Hematopoietic multipotent progenitor cell treated with erythropoietin and hydrocortisone succinate and interleukin-3 and kit ligand, for 17 days (in vitro differentiated cells): ENCODE results near the gene HSD17B11.
A peak's percentile ranks its signal among the peaks of the same experiment; 100 is the strongest.
"Not testable (repeated sequence)": the region's sequence is repeated elsewhere in the genome, so short reads cannot be mapped to it uniquely, and the experiment has no call there.

ENCODE experiments used
- DNase-seq: peaks from one replicate; pipeline ENCODE4 v3.0.0-alpha.2; 2015; ENCODE audit warnings: low spot score

The HSD17B11 gene, protein sequence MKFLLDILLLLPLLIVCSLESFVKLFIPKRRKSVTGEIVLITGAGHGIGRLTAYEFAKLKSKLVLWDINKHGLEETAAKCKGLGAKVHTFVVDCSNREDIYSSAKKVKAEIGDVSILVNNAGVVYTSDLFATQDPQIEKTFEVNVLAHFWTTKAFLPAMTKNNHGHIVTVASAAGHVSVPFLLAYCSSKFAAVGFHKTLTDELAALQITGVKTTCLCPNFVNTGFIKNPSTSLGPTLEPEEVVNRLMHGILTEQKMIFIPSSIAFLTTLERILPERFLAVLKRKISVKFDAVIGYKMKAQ

DNA sequence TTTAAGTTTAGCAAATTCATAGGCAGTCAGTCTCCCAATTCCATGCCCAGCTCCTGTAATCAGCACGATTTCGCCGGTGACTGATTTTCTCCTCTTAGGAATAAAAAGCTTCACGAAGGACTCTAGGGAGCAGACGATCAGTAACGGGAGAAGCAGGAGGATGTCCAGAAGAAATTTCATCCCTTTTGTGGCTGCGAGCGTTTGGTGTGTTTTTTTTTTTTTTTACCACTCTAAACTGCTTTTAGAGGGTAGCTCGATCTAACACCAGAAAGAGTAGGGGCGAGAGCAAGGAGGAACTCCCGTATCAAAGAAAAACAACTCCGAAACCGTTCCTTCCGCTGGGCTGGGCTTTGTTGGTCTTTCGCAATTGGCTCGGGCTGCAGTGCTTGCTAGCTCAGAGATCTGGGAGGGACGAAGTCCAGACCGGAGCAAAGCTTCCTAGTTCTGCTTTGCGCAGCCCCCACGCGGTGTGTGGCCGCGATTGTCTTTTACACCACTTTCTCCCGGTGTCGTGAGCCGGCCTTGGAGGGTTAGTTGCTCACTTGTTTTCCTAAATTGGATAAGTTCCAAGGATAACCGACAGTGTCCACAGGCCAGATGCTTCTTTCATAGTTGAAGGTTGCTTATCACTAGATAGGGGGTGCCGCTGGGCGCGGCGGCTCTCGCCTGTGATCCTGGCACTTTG, at the start of gene HSD17B11:
TSS of gene HSD17B11 (minus strand) at position 298 of the 685 bp plus-strand sequence. CDS start at position 180, 118 bp downstream.
- DNase-seq: peak; percentile 87

DNA sequence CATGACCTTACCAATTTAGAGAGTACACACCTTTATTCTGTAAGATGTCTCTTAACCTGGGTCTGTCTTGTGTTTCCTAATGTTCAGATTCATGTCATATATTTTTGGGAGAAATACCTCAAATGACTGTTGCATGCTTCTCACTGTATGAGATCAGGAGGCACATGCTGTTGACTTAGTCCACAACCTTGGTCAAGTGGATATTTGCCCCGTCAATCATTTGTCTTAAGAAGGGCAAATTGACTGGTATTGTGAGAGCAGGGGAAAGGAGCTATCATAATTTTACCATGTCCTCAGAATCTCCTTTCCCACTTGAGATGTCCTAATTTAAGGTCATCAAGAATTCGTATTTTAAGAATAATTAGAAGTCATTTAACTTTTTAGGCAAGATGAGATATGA, 42.4 kb upstream of the HSD17B11 start:
- no peak for DNase-seq

DNA sequence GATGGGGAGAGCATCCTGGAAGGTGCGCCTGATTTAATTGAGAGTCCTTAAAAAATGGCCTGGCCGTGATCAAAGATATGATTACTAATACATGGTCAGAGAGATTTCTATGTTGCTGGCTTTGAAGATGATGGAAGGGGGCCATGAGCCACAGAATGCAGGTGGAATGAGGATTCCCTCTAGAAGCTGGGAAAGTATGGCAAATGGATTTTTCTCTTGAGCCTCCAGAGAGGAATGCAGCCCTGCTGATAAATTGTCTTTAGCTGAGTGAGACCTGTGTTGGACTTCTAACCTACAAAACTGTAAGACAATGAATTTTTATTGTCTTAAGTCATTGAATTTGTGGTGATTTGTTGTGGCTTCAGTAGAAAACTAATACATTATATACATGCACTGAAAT, 39.0 kb upstream of the HSD17B11 start:
- DNase-seq: no peak

DNA sequence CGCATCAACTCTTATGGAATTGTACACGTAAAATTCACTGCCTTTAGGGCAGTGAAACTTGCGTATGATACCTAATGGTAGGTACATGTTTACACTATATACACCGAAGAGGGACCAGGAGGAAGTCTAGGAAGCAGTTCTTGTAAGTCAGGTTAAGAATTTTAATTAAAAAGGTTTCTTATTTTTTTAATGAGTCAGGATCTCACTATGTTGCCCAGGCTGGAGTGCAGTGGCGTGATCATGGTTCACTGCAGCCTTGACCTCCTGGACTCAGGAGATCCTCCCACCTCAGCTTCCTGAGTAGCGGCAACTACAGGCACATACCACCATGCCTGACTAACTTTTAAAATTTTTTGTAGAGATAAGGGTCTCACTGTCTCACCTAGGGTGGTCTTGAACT, 38.0 kb upstream of the HSD17B11 start:
- DNase-seq: no peak

DNA sequence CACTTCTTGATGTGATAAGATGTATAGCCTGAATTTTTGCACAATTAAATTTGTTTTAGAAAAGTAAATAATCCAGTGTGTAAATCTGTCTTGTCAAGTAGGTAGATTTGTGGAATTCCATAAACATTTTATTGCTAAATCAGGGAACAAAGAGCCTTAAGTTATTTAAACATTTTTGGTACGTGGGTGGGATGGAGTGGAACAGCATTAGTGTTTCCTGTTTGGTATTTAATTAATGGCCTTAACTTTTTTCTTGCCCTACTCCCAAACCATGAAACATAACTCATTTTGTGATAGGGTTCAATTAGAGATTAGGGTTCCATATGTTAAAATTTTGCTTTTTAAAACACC, 36.5 kb upstream of the HSD17B11 start:
- DNase-seq: no peak

DNA sequence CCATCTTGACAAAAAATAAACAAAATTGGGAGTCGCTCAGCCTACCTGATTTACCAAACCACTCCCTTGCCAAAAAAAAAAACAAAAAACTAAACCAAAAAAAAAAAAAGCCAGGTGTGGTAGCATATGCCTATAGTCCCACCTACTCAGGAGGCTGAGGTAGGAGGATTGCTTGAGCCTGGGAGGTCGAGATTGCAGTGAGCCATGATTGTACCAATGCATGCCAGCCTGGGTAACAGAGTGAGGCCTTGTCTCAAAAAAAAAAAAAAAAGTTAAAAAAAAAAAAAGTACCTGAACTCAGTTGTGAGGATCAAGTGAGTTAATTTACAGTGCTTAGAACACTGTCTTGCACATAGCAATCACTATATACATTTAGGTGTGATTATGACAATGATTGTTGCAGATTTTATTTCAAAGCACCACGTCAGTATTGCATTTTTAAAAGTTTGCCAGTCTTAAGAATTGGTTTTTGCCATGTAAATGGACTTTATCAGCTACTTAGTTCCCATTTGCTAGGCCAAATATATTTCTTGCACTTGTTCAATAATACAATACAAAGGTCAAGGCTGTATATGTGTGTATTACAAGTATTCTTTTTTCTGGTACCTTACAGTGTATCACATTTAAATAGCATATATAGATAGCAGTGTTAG, 36.0 kb upstream of the HSD17B11 start:
- DNase-seq: no peak

DNA sequence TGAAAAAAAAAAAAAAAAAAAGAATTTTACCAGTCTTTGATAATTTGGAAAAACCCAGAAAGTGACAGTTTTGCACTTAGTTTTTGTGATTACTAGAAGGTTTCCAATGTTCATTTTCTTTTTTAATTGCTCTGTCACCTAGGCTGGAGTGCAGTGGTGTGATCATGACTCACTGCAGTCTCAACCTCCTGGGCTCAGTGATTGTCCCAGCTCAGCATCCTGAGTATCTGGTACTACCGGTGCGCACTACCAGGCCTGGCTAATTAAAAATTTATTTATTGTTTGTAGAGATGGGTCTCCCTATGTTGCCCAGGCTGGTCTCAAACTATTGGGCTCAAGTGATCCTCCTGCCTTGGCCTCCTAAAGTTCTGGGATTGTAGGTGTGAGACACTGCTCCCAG, 34.7 kb upstream of the HSD17B11 start:
- DNase-seq: no peak

DNA sequence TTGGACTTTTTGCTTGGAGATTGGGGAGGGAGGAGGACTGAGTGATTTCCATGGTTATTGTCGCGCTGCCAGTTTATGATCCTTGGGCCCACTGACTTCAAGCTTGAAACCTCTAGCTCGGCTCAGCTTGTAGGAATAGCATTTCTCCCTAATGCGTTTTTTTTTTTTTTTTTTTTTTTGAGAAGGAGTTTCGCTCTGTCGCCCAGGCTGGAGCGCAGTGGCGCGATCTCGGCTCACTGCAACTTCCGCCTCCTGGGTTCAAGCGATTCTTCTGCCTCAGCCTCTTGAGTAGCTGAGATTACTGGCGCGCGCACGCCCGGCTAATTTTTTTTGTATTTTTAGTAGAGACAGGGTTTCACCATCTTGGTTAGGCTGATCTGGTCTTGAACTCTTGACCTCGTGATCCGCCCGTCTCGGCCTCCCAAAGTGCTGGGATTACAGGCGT, 33.1 kb upstream of the HSD17B11 start:
- not testable (repeated sequence) for DNase-seq

DNA sequence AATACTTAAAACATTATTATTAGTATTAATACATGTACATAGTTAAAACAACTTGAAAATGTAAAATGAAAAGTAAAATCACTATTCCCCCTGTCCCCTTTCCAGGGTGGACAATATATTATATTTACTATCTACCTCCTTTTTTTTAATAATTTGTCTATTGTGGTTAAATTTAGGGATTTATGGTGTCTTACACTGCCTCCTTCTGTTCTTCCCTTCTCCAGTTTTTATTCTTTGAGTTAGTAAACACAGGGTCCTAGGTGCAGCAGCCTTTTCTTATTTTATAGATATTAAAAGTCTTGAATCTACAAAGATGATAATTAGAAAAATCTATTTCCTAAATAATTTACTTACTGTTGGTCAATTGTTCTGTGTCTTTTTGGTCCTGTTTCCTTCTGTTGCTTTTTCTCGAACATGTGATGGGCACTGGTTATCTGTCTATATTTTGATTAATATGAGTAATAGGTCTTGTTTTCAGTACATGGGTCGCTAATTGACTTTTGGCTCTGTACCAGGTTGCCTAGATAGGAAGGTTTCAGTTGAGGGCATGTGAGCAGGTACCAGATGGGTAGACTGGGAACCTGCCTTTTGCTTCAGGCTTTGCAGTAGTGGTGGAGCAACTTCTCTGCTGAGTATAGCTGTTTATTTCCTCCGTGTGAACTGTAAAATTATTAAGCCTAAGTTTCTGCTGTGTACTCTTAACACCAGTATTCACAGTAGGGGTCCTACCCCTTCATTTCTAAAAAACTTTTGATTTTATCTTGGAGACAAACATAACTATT, 32.5 kb upstream of the HSD17B11 start:
- DNase-seq: peak; percentile 68

DNA sequence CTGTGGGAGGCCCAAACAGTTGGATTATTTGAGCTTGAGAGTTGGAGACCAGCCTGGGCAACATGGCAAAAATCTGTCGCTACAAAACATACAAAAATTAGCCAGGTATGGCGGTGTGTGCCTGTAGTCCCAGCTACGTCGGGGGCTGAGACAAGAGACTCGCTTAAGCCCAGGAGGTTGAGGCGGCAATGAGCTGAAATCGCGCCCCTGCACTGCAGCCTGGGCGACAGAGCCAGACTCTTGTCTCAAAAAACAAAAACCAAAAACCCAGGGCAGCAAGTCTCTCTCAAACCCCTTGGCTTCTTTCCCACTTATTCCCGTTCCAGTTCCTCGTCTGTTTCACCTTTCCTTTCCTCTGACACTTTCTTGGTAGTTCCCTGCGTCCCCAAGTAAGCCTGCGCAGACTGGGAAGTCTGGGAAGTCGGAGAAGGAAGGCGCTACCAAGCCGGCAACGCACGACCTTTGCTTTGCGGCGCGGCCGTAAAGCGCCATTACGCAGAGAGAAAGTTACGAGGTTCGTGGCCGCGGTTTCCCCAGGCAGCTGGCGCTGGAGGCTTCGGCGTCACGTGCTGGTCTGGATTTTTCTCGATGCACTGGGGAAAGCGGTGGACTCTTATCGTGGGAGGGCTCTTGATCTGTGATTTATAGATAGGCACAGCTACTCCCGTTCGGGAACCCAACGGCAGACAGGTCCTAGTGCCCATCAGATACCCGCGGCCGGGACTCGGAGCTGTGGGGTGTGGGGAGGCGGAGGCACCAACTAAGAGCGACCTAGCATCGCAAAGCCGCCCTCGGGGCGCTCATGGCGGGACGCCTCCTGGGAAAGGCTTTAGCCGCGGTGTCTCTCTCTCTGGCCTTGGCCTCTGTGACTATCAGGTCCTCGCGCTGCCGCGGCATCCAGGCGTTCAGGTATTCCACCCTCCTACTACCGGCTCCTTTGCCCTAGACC, 31.4 kb upstream of the HSD17B11 start, which contains the start of gene NUDT9:
TSS of gene NUDT9 (plus strand) at position 470 of the 949 bp plus-strand sequence. CDS start at position 803, 333 bp downstream.
- peak; percentile 87 for DNase-seq

DNA sequence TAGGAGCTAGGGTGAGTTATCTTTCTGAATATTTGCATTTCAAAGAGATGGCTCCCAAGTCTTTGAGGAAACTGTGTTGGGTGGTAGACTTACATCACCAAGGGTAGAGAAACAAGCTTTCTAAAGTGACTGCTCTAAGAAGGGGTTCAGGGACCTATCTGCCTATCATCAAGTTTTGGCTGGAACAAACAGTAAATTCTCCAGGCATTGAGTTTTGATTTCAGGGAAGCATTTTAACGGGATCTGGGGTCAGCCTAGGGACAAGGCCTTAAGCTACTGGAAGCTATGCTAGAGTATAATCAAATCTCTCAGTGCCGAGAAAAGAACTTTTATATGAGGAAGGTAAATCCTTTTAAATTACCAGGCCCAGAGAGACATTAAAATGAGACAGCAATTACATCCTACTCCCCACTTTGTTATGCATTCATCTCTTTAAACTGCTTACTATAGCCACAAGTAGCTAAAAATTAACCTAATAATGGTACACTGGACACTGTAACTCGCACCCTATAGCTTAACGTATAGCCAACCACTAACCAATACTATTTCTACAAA, 29.4 kb upstream of the HSD17B11 start:
- no peak for DNase-seq

DNA sequence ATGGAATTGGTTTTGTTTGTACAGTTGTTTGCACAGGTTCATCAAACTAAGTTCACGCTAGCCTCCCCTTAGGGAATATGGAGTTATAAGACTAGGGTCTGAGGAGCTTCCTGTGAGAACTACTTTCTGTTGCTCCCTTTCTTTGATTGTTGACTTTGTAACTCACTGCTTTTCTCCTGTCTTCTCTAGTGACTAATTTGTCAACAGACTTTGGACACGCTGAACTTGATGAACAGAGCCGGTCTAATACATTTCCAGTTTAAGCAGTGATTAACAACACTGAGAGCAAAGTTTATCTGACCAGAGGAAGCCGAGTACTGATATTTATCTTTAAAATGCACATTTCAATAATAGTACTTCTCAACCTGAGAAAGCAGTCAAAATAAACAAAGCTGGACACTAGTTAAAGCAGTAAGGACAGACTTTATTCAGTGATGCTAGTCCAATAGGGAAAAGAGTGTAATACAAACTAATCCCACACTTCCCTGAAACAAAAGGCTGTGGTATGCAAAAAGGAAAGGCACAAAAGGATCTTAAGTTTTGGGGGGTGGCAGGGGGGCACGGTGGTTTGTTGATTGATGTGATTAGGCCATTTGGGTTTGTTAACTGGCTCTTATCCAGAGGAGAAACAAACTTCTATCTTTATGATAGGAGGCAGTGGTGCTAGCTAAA, 28.7 kb upstream of the HSD17B11 start:
- DNase-seq: no peak

DNA sequence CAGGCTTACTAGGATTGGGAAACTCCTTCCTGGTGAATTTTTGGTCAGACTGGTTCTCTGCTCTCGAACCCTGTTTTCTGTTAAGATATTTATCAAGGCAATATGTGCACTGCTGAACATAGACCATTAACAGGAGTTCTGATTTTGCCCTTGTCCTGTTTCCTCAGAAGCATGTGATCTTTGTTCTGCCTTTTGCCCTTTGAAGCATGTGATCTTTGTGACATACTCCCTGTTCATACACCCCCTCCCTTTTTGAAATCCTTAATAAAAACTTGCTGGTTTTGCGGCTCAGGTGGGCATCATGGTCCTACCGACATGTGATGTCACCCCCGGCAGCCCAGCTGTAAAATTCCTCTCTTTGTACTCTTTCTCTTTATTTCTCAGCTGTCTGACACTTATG, 27.4 kb upstream of the HSD17B11 start:
- not testable (repeated sequence) for DNase-seq

DNA sequence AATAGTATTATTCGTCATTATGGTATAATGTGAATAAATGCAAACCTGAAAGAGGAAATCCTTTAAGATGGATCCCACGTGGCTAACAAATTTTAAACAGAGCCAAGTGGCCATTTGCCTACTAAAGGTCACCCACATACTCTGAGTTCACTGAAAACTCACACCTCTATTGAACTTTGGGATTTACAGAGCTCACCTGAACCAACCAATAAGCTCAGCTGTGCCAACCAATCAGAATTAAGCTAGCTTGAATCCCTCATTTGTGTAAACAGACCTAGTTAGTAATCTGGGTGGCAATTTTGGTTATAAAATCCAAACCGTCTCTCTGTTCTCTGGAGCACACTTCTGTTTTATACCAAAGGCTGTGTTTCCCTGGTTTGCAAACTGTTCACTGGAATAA, 26.0 kb upstream of the HSD17B11 start:
- DNase-seq: no peak

DNA sequence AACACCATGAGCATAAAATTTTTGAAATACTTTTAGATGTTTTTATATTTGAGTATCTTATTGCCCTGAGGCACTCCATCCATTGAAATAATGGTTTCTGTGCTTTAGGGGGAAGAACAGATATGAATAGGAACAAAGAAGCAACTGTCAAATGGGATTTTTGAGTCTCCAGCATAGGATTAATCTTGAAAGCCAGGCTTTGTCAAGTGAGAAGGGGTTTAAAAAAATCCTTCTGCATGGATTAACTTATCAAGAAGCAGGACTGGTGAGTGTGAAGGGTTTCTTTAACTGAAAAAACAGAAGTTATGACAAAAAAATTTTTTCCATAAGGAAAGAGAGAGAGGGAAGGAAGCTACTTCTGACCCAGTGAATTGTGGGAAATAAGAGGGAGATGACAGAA, 23.8 kb upstream of the HSD17B11 start:
- DNase-seq: no peak

DNA sequence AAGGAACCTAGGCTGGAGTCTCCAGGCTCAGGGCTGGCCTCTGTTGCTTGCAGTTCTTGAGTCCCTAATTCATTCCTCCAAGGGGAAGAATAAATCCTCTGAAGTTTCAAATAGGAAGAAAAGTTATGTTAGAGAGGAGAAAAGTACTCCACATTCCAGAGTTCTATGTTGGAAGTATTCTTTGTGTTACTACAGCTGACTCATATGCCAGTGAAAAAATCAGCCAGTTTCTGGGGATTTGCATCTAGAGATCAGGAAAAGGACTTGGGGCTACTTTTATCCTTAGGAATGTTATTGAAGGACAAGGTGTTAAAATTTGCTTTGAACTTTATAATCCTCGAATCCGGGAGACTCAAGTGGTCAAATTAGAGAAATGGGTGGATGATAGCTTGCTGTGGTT, 19.7 kb upstream of the HSD17B11 start:
- no peak for DNase-seq

DNA sequence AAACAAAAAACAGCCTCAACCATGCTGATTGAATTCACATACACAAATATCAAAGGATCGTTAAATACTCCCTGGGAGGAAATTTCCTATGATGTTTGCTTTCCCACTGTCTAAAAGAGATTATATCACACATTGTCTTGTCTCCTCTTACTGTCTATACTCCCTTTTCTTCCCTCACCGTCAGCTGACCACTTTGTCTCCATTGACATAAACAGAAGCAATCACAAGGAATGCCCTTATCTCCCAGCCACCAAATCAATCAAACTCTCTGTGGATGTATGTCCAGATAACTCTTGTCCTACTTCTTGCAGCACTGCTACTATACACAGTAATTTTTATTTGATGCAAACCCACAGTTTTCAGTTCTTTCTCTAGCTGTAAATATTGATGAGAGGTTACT, 19.2 kb upstream of the HSD17B11 start:
- no peak for DNase-seq

DNA sequence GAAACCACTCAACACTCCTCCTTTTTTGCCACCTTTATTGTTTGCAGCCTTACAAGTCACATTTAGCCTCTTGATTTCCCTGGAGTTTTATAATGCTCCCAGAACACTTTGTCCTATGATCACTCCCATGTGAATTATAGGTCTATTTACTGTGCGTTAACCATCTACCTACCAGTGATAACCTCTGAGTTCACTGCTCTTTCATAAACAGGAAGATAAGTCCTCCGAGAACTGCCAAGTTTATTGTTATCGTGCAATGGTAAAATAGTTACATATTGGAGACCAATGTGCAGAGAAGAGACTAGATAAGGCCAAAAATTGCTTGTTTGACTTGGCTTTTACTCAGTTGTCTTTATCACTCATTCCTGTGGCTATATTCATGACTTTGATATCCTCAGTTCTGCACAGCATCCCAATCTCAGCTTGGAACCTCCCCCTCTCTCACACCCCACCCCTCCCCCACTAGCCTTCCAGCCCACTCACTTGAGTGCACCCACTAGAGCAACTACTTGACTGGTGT, 18.5 kb upstream of the HSD17B11 start:
- DNase-seq: no peak

DNA sequence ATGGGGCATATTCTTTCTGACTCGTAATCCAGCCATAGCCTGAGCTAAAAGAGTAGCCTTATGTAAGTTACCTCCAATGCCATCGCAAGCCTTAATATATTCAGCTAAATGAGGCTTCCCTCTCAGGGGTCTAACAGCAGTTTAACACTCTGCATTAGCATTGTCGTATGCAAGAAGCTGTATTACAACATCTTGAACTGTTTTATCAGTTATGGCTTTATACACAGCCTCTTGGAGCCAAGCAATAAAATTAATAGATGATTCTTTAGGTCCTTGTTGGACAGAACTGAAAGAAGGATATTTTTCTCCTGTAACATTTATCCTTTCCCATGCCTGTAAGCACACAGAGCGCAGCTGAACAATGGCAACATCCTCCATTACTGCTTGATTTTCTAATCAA, 15.9 kb upstream of the HSD17B11 start:
- DNase-seq: not testable (repeated sequence)

DNA sequence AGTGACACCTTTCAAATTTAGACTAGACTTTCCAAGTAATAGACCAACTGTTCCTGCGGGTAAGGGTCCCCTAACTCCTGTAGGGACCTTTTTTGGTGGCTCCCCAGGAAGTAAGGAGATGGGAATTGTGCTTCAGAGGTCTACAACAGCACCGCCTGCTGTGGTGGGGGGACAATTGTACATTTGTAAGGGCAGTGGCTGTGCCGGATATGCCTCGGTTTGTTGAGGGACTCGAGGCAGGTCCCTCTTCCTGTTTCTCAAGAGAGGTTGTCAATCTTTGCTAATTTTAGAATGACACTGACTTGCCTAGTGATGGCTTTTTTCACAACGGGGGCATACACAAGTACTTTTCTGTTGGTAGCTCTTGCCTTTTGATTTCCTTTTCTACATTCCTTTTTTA, 15.5 kb upstream of the HSD17B11 start:
- DNase-seq: no peak
